ENCODE results near the gene LEMD2. TPM values are rescaled to one million over a fixed set of nuclear protein-coding genes. Genes with fewer than 3 reads are reported as not detected.

Gene LEMD2
- total and polyA plus RNA-seq, 9 of the 15 experiments (the other 6 are each of a cell fraction or from before 2014, with no cell fraction given) = 0.32 to 46.3 (median 30.8) TPM

DNA sequence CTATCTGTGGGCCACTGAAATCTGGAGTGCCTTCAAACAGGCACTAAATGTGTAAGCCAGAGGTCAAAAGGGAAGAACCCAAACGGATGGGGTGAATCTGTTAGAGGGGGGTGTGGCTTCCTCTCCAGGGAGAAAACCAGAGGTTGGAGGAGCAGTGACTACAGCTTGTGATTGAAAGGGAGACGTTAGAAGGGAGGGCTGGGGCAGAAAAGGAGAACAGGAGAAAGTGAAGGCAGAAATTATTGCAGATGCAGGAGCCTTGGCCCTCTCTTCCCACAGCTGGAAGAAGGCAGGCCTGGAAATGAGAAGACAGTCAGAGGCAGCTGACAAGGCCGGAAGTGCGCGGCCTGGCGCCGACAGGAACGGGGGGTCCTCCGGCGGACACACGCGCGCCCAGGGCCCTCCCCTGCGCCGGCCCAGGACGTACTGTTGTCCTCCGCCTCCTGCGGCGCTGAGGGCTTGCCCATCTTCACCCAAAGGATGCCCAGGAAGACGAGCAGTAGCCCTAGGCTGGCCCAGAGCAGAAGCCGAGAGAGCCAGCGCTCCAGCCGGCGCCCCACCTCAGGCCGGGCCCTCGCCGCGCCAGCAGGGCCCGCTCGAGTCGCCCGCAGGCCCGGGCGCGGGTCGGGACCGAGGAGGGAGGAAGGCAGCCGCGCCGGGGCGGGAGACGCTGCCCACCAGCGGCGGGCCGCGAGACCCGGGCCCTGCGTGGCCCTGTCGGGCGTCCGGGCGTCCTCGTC is 806 bp downstream of the LEMD2 start (continued):
- TF ChIP-seq, protein P1, sequence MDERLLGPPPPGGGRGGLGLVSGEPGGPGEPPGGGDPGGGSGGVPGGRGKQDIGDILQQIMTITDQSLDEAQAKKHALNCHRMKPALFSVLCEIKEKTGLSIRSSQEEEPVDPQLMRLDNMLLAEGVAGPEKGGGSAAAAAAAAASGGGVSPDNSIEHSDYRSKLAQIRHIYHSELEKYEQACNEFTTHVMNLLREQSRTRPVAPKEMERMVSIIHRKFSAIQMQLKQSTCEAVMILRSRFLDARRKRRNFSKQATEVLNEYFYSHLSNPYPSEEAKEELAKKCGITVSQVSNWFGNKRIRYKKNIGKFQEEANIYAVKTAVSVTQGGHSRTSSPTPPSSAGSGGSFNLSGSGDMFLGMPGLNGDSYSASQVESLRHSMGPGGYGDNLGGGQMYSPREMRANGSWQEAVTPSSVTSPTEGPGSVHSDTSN (CRISPR knock-in tag; IDR thresholded peaks at IDR 0.05; ENCODE audit: low read depth) = no peak
- TF ChIP-seq, protein P1 (tag; conservative IDR thresholded peaks at IDR 0.05; ENCODE audit: low read depth) = peak; percentile 62
- TF ChIP-seq SIN3A (IDR thresholded peaks at IDR 0.05; ENCODE audit: borderline replicate concordance in 2 of 2, control insufficient read depth in 1 of 2, low read depth in 2 of 2, low read length in 2 of 2) (peak in 1 of 2 experiments; percentile 63; a peak in 1 of 4 replicates), RCOR1 (IDR thresholded peaks at IDR 0.05; ENCODE audit: borderline replicate concordance in 1 of 2, low read depth in 2 of 2, low read length in 2 of 2) (peak in 1 of 2 experiments; percentile 43; a peak in 2 of 4 replicates), TEAD1 (CRISPR knock-in tag; IDR thresholded peaks at IDR 0.05) (peak in 1 of 2 experiments; percentile 47; a peak in 1 of 4 replicates), ZNF24 (IDR thresholded peaks at IDR 0.05) (0 out of 2 replicates have a peak, but pooled peaks have one; percentile 12), ZNF175 (CRISPR knock-in tag; IDR thresholded peaks at IDR 0.05; ENCODE audit: low read depth) (no peak), ILK (tag; IDR thresholded peaks at IDR 0.05; ENCODE audit: borderline replicate concordance, low read depth) (no peak), SPI1 (IDR thresholded peaks at IDR 0.05; ENCODE audit: borderline replicate concordance, low read depth, low read length) (peak; percentile 41; the same call in 1 of the 2 replicates), HLTF (IDR thresholded peaks at IDR 0.05) (peak; percentile 58; the same call in 1 of the 2 replicates), MEIS2 (IDR thresholded peaks at IDR 0.05; ENCODE audit: partially characterized antibody) (peak; percentile 14), POLR2A (conservative IDR thresholded peaks at IDR 0.05) (peak; percentile 66), L3MBTL2 (IDR thresholded peaks at IDR 0.05) (no peak), GATAD2B (IDR thresholded peaks at IDR 0.05; ENCODE audit: borderline replicate concordance) (0 out of 2 replicates have a peak, but pooled peaks have one; percentile 38), MCM7 (IDR thresholded peaks at IDR 0.05) (no peak), HIVEP1 (CRISPR knock-in tag; IDR thresholded peaks at IDR 0.05) (0 out of 2 replicates have a peak, but pooled peaks have one; percentile 45), MTA1 (IDR thresholded peaks at IDR 0.05; ENCODE audit: borderline replicate concordance) (peak; percentile 34; the same call in 1 of the 2 replicates), NONO (IDR thresholded peaks at IDR 0.05; ENCODE audit: low read depth in 2 of 2, low read length in 1 of 2) (0 out of 4 replicates have a peak, but pooled peaks of 1 of the 2 experiments have one; percentile 39), SMAD3 (CRISPR knock-in tag; conservative IDR thresholded peaks at IDR 0.05) (no peak), HDAC1 (IDR thresholded peaks at IDR 0.05) (peak in 1 of 2 experiments; percentile 90; a peak in 2 of 4 replicates), DNMT1 (IDR thresholded peaks at IDR 0.05) (no peak), C11orf30 (IDR thresholded peaks at IDR 0.05; ENCODE audit: low read depth) (0 out of 2 replicates have a peak, but pooled peaks have one; percentile 22), GABPB1 (CRISPR knock-in tag; IDR thresholded peaks at IDR 0.05) (peak; percentile 81), FOSL1 (tag; conservative IDR thresholded peaks at IDR 0.05) (no peak; the same call in none of the 2 replicates), HMGN3 (IDR thresholded peaks at IDR 0.05; ENCODE audit: borderline replicate concordance, extremely low read depth, insufficient read length, low read depth, low read length) (peak; percentile 77)
- TF ChIP-seq, protein P2, sequence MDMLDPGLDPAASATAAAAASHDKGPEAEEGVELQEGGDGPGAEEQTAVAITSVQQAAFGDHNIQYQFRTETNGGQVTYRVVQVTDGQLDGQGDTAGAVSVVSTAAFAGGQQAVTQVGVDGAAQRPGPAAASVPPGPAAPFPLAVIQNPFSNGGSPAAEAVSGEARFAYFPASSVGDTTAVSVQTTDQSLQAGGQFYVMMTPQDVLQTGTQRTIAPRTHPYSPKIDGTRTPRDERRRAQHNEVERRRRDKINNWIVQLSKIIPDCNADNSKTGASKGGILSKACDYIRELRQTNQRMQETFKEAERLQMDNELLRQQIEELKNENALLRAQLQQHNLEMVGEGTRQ (CRISPR knock-in tag; IDR thresholded peaks at IDR 0.05) = peak; percentile 24; the same call in 1 of the 2 replicates

Measured in K562 (cell line).